Keratinocyte (primary cell): ENCODE results near the gene TUBB3. TPM values are rescaled to one million over a fixed set of nuclear protein-coding genes. Genes with fewer than 3 reads are reported as not detected.

Source experiments
- DNase-seq: peaks from one replicate; pipeline ENCODE4 v3.0.0-alpha.2; 2011; ENCODE audit warnings: low read depth, missing footprints, low spot score
- FAIRE-seq: peaks from 2 replicates; lab custom pipeline; 2011; peaks lifted over from hg19 to GRCh38; lab: Jason Lieb, UNC
- H2AFZ ChIP-seq: 2 replicates; pipeline ENCODE4 v1.6.0; 2012; ENCODE audit warnings: low read length, control low read depth, inconsistent platforms; ENCODE audit not compliant: control insufficient read depth
- H3K27ac ChIP-seq: 2 replicates; pipeline ENCODE4 v1.5.1; 2011; ENCODE audit warnings: low read length; ENCODE audit not compliant: control insufficient read depth, insufficient read depth
- H3K27me3 ChIP-seq: 3 replicates; pipeline ENCODE4 v1.6.0; 2011; ENCODE audit warnings: low read length; ENCODE audit not compliant: control insufficient read depth, insufficient read depth; ENCODE audit errors: extremely low read depth
- H3K36me3 ChIP-seq, 2 experiments: 2 replicates in 1 of 2; 3 replicates in 1 of 2; pipeline ENCODE4 v1.5.1; 2011; ENCODE audit warnings: low read length in 2 of 2, mild to moderate bottlenecking in 1 of 2; ENCODE audit not compliant: control insufficient read depth in 2 of 2, insufficient read depth in 2 of 2; ENCODE audit errors: extremely low read depth in 1 of 2
- H3K4me1 ChIP-seq: 3 replicates; pipeline ENCODE4 v1.5.1; 2011; ENCODE audit warnings: low read length; ENCODE audit not compliant: control insufficient read depth, insufficient read depth; ENCODE audit errors: extremely low read depth
- H3K4me2 ChIP-seq: 3 replicates; pipeline ENCODE4 v1.6.0; 2011; ENCODE audit warnings: low read depth, low read length; ENCODE audit not compliant: control insufficient read depth, insufficient read depth; ENCODE audit errors: extremely low read depth
- H3K4me3 ChIP-seq, 3 experiments: fragments of 200-600 bp in 1 of 3; sonication (generic) in 1 of 3; 2 replicates in 2 of 3; 3 replicates in 1 of 3; pipeline ENCODE4 v1.5.1; 2011 to 2016; ENCODE audit warnings: low read length in 3 of 3, mild to moderate bottlenecking in 3 of 3, control low read depth in 2 of 3, inconsistent platforms in 1 of 3, low read depth in 1 of 3, mixed read lengths in 1 of 3, mixed run types in 1 of 3, moderate library complexity in 1 of 3; ENCODE audit not compliant: control insufficient read depth in 2 of 3, insufficient read depth in 2 of 3; ENCODE audit errors: extremely low read depth in 1 of 3
- H3K79me2 ChIP-seq: 2 replicates; pipeline ENCODE4 v1.6.0; 2012; ENCODE audit warnings: low read length; ENCODE audit not compliant: control insufficient read depth, insufficient read depth
- H3K9ac ChIP-seq: 3 replicates; pipeline ENCODE4 v1.6.0; 2011; ENCODE audit warnings: low read length; ENCODE audit not compliant: control insufficient read depth, insufficient read depth; ENCODE audit errors: extremely low read depth
- H3K9me1 ChIP-seq: 3 replicates; pipeline ENCODE4 v1.6.0; 2011; ENCODE audit warnings: low read length; ENCODE audit not compliant: control insufficient read depth, insufficient read depth; ENCODE audit errors: extremely low read depth
- H3K9me3 ChIP-seq: 2 replicates; pipeline ENCODE4 v1.5.1; 2012; ENCODE audit warnings: low read depth, low read length; ENCODE audit not compliant: control insufficient read depth
- H4K20me1 ChIP-seq: 3 replicates; pipeline ENCODE4 v1.6.0; 2011; ENCODE audit warnings: low read length; ENCODE audit not compliant: control insufficient read depth, insufficient read depth; ENCODE audit errors: extremely low read depth
- CTCF ChIP-seq, 3 experiments: IDR thresholded peaks in 1 of 3; conservative IDR thresholded peaks in 1 of 3; optimal IDR thresholded peaks in 1 of 3; 2 replicates in 2 of 3; 3 replicates in 1 of 3; pipeline versions ENCODE3 to v1.5.1; 2011; ENCODE audit warnings: low read length in 3 of 3, mild to moderate bottlenecking in 3 of 3, moderate library complexity in 2 of 3, control low read depth in 1 of 3, inconsistent platforms in 1 of 3; ENCODE audit not compliant: insufficient read depth in 2 of 3; ENCODE audit errors: extremely low read depth in 1 of 3
- EZH2 ChIP-seq: IDR thresholded peaks from one replicate; pipeline ENCODE4 v1.6.1; 2012; ENCODE audit warnings: inconsistent platforms, mild to moderate bottlenecking, low read length, moderate library complexity
- dilution Hi-C: fragments of 300-500 bp; cut with MboI; formaldehyde crosslinking; loops from one replicate; pipeline ENCODE4 v1.7.0; 2020; ENCODE audit warnings: low sequenced_read_pairs; ENCODE audit not compliant: extremely low pct_ligation_motif_present
- polyA plus RNA-seq, 5 experiments: library from polyadenylated mRNA; depleted of rRNA in 3 of 5; stranded (reverse) in 3 of 5; stranded (forward) in 1 of 5; unstranded in 1 of 5; fragments of >200 nt; gene quantifications; 1 replicate in 1 of 5; 2 replicates in 3 of 5; 3 replicates in 1 of 5; pipeline versions ENCODE4 v1.2.1 to v1.2.3, GENCODE V29; 2011 to 2012; ENCODE audit warnings: missing spikeins in 2 of 5, low read depth in 1 of 5, low replicate concordance in 1 of 5

TUBB3 gene
- polyA plus RNA-seq, 1 donor (not counting 4 experiments of a cell fraction or from before 2014, with no cell fraction given) = 34.0 TPM

DNA sequence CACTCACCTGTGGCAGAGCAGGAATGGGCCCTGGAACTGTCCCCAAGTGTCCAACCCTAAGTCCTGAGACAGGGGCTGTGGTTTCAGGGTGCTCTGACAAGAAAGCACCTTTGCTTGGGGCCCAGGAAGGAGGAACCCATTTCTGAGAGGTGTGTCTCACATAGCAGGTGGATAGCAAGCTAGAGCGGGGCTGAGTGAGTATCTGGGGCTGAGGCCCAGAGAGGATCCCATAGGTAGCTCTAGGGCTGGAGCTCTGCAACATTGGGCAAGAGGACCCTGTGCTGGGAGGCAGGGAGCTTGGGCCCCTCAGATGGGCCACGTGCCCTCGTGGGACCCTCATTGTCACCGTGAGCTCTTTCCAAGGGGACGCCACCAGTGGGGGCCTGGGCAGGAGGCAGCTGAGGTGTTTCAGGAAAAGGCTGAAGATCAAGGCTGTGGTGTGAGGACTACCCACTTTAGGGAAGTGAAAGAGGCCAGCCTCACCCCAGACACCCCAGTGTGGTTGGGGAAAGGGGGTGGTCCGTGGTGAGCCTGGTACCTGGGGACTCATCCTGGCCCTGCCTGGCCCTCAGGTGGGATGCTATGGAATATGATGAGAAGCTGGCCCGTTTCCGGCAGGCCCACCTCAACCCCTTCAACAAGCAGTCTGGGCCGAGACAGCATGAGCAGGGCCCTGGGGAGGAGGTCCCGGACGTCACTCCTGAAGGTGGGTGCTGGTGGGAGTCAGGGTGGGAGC, 30.7 kb downstream of the TUBB3 start:
- dilution Hi-C loops = no loop called here
- no peaks in the 10 kb centered on the region for H4K20me1 ChIP-seq
- peaks cover 5% of the 10 kb centered on the region for H3K4me1 ChIP-seq
- H3K9ac ChIP-seq = no peak overlapping the region
- H3K36me3 ChIP-seq = peaks cover 25 to 29% of the 10 kb centered on the region in 2 experiments
- H3K9me1 ChIP-seq = no peaks in the 10 kb centered on the region
- H3K79me2 ChIP-seq = peaks cover 20% of the 10 kb centered on the region
- DNase-seq (no peak), FAIRE-seq (no peak)
- H3K4me2 ChIP-seq = no peak overlapping the region
- no peak overlapping the region for H3K4me3 ChIP-seq
- no peak overlapping the region for H2AFZ ChIP-seq
- no peak for TF ChIP-seq EZH2
- no peak for TF ChIP-seq CTCF (optimal IDR thresholded peaks at IDR 0.05 in 1 of 3, IDR thresholded peaks at IDR 0.05 in 1 of 3, conservative IDR thresholded peaks at IDR 0.05 in 1 of 3; ENCODE audit: extremely low read depth in 1 of 3, insufficient read depth in 2 of 3, low read length in 3 of 3)
- no peaks in the 10 kb centered on the region for H3K9me3 ChIP-seq
- H3K27ac ChIP-seq = no peak overlapping the region
- no peaks in the 10 kb centered on the region for H3K27me3 ChIP-seq

- H3K27me3 ChIP-seq = no peaks in the 10 kb centered on the region
- H3K27ac ChIP-seq = no peak overlapping the region
- H3K4me3 ChIP-seq = no peak overlapping the region
- dilution Hi-C loops = no loop called here
- no peak overlapping the region for H3K4me2 ChIP-seq
- H3K4me1 ChIP-seq = peaks cover 3% of the 10 kb centered on the region
- H2AFZ ChIP-seq = no peak overlapping the region
- H4K20me1 ChIP-seq = no peaks in the 10 kb centered on the region
- H3K79me2 ChIP-seq = peaks cover 17% of the 10 kb centered on the region
- no peaks in the 10 kb centered on the region for H3K9me3 ChIP-seq
- DNase-seq = no peak
- H3K9ac ChIP-seq = no peak overlapping the region
- TF ChIP-seq EZH2 (no peak), CTCF (optimal IDR thresholded peaks at IDR 0.05 in 1 of 3, IDR thresholded peaks at IDR 0.05 in 1 of 3, conservative IDR thresholded peaks at IDR 0.05 in 1 of 3; ENCODE audit: extremely low read depth in 1 of 3, insufficient read depth in 2 of 3, low read length in 3 of 3) (no peak)
- peaks cover 26 to 34% of the 10 kb centered on the region in 2 experiments for H3K36me3 ChIP-seq
- no peak for FAIRE-seq
- no peaks in the 10 kb centered on the region for H3K9me1 ChIP-seq
Observed at GRCh38 chr16:89954462-89954861, 31.3 kb downstream of the TUBB3 start.
